Rectal smooth muscle tissue (tissue), 1 donor: ENCODE measurements around the gene KLF11.

Experiments used
- H3K27ac ChIP-seq: one replicate; pipeline ENCODE4 v1.7.0; 2013; ENCODE audit warnings: low read depth, low read length, inconsistent platforms
- H3K27me3 ChIP-seq: one replicate; pipeline ENCODE4 v1.7.0; 2013; ENCODE audit warnings: low read length; ENCODE audit not compliant: control insufficient read depth, insufficient read depth
- H3K36me3 ChIP-seq: one replicate; pipeline ENCODE4 v1.7.0; 2013; ENCODE audit warnings: low read length; ENCODE audit not compliant: control insufficient read depth, insufficient read depth
- H3K4me1 ChIP-seq: one replicate; pipeline ENCODE4 v1.7.0; 2013; ENCODE audit warnings: low read length; ENCODE audit not compliant: control insufficient read depth, insufficient read depth
- H3K4me3 ChIP-seq: one replicate; pipeline ENCODE4 v1.7.0; 2013; ENCODE audit warnings: low read length
- H3K9ac ChIP-seq: one replicate; pipeline ENCODE4 v1.7.0; 2013; ENCODE audit warnings: low read length

KLF11 gene

DNA sequence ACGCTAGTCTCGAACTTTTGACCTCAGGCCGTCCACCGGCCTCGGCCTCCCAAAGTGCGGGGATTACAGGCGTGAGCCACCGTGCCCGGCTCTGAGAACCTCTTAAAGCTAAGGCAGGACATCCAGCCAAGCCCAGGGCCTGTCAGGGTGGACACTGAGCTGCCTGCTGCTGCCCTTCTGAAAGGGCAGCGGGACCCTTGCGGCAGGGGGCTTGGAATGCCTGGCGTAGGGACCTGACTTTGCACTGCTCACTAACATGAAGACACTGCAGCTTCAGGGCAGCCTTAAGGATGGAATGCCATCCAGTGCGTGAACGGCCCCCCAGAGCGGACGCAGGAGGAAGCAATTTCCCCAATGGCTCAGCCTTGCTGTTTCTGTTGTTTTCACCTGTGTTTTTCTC, 27.8 kb downstream of the KLF11 start:
- H3K9ac ChIP-seq, result no peak overlapping the region
- no peaks in the 10 kb centered on the region for H3K4me1 ChIP-seq
- H3K27ac ChIP-seq, result no peak overlapping the region
- no peaks in the 10 kb centered on the region for H3K27me3 ChIP-seq
- H3K4me3 ChIP-seq, result no peak overlapping the region
- no peaks in the 10 kb centered on the region for H3K36me3 ChIP-seq

GRCh38 chr2:10071595-10071994, 28.2 kb downstream of the KLF11 start:
- Histone ChIP-seq H3K27ac (no peak overlapping the region), H3K9ac (no peak overlapping the region), H3K27me3 (no peaks in the 10 kb centered on the region), H3K4me1 (no peaks in the 10 kb centered on the region), H3K36me3 (no peaks in the 10 kb centered on the region), H3K4me3 (no peak overlapping the region)

GRCh38 chr2:10072656-10073480, 29.5 kb downstream of the KLF11 start:
- no peak overlapping the region for H3K27ac ChIP-seq
- H3K4me1 ChIP-seq, result no peaks in the 10 kb centered on the region
- H3K36me3 ChIP-seq, result no peaks in the 10 kb centered on the region
- H3K27me3 ChIP-seq, result no peaks in the 10 kb centered on the region
- no peak overlapping the region for H3K9ac ChIP-seq
- no peak overlapping the region for H3K4me3 ChIP-seq

DNA sequence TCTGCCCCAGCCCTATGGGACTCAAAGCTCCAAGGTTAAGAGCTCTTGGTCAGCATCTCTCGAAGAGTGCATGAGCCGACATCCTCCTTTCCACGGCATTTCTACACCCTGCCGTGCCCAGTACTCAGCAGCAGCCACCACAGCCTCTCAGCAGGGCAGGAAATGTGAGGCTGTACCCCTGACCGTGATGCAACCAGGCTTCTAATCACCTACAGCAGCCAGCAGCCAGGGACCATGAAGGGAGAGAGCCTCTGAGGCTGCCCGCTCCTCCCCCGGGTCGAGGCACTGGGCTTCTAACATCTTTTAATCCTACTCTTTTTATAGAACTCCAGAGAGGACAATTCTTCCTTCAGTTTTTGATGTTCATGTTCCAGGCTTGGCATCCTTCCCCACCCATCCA, 30.4 kb downstream of the KLF11 start:
- Histone ChIP-seq H3K36me3 (no peaks in the 10 kb centered on the region), H3K9ac (no peak overlapping the region), H3K4me3 (no peak overlapping the region), H3K27me3 (no peaks in the 10 kb centered on the region), H3K27ac (no peak overlapping the region), H3K4me1 (peaks cover 3% of the 10 kb centered on the region)

- Histone ChIP-seq H3K36me3 (no peaks in the 10 kb centered on the region), H3K4me3 (no peak overlapping the region), H3K4me1 (peaks cover 3% of the 10 kb centered on the region), H3K27me3 (no peaks in the 10 kb centered on the region), H3K9ac (no peak overlapping the region), H3K27ac (no peak overlapping the region)
Observed at GRCh38 chr2:10075101-10075500, 31.8 kb downstream of the KLF11 start.

DNA sequence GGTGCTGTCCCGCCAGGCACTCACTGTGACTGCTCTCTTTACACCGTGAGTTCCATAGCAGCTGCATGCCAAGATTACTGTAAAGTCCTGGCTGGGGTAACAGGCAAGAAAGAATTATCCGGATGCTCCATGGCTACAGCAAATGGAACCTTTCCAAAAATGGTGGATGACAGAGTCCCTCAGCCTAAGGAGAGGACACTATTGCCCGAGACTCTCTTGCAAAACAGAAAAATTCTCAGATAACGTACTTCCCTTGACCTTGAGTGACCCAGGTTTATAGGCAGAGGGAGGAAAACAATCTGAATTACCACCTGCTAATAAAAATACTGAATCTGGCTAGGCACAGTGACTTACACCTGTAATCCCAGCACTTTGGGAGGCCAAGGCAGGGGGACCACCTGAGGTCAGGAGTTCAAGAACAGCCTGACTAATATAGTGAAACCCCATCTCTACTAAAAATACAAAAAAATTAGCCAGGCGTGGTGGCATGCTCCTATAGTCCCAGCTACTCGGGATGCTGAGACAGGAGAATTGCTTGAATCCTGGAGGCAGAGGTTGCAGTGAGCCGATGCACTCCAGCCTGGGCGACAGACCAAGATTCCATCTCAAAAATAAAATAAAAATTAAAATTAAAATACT, 32.3 kb downstream of the KLF11 start:
- Histone ChIP-seq H3K9ac (no peak overlapping the region), H3K4me3 (no peak overlapping the region), H3K27ac (no peak overlapping the region), H3K27me3 (no peaks in the 10 kb centered on the region), H3K36me3 (no peaks in the 10 kb centered on the region), H3K4me1 (peaks cover 3% of the 10 kb centered on the region)

DNA sequence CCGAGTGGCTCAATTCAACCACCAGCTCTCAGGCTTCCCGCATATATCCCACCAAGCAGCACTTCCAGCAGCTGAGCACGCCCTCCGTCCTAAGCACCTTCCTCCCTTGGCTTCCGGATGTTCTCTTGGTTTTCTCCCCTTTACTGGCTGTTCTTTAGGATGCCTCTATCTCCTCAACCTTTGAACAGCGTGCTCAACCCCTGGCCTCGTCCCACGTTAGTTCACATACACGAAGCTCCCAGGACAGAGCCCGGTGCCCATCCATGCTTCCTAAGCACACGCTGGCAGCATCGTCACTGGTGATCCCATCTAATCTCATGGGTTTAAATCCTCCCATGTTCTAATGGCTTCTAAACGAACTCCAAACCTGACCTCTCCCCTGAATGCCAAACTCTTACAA, 33.2 kb downstream of the KLF11 start:
- Histone ChIP-seq H3K4me1 (peaks cover 5% of the 10 kb centered on the region), H3K4me3 (no peak overlapping the region), H3K27ac (no peak overlapping the region), H3K27me3 (no peaks in the 10 kb centered on the region), H3K9ac (no peak overlapping the region), H3K36me3 (no peaks in the 10 kb centered on the region)

DNA sequence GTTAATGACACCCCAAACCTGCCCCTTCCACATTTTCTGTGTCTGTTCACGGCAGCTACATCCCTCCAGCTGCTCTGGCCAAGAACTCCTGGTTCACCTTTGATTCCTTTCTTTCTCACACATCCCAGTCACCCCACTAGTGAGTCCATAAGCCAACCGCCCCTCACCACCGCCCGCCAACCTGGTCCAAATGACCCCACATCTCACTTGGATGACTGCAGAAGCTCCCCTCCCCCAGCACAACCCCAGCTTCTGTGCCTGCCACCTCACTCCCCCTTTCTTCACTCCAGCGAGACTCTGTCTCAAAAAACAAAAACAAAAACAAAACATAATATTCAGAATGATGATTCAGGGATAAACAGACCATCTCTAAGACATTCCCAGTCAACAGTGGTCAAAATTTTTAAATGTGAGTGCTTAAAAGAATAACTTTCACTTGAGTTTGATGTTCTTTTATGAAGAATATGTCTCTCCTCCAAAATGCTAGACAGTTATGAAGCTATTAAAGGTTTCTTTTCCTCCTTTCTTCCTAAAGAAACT, 33.7 kb downstream of the KLF11 start:
- H3K36me3 ChIP-seq, result no peaks in the 10 kb centered on the region
- peaks cover 5% of the 10 kb centered on the region for H3K4me1 ChIP-seq
- H3K27me3 ChIP-seq, result no peaks in the 10 kb centered on the region
- H3K9ac ChIP-seq, result no peak overlapping the region
- no peak overlapping the region for H3K4me3 ChIP-seq
- no peak overlapping the region for H3K27ac ChIP-seq

- Histone ChIP-seq H3K4me3 (no peak overlapping the region), H3K9ac (no peak overlapping the region), H3K36me3 (no peaks in the 10 kb centered on the region), H3K27me3 (no peaks in the 10 kb centered on the region), H3K27ac (peak overlapping the region; percentile 92), H3K4me1 (peaks cover 5% of the 10 kb centered on the region)
Observed at GRCh38 chr2:10078001-10078400, 34.7 kb downstream of the KLF11 start.

DNA sequence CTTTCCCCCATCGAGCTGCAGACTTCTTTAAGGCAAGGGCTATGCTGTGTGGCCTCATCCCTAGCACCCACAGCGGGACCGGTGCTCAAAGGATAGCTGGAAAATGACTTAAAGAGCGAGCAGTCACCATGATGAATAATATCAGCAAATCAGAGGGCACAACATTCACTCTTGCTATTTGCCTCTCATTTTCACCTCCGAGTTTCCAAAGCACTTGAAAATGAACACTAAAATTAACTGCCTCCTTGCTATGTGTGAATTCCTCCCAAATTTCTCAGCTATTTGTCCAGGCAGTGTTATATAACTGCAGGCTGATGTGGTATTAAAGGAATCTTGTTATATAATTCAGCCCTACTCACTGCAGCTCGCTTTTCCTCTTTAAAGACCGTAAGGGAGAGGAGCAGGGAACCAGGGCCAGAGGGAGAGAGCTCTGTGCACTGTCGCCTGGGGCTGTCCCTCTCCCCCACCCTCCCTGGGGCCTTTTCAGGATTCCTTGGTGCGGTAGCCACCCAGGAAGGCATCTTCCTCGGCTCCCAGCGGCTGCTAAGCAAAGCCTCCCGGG, 35.4 kb downstream of the KLF11 start:
- Histone ChIP-seq H3K4me1 (peaks cover 10% of the 10 kb centered on the region), H3K36me3 (no peaks in the 10 kb centered on the region), H3K4me3 (peak overlapping the region; percentile 70), H3K9ac (no peak overlapping the region), H3K27ac (peak overlapping the region; percentile 92), H3K27me3 (no peaks in the 10 kb centered on the region)

GRCh38 chr2:10079266-10079869, 36.0 kb downstream of the KLF11 start:
- no peaks in the 10 kb centered on the region for H3K36me3 ChIP-seq
- peak overlapping the region; percentile 92 for H3K27ac ChIP-seq
- peaks cover 10% of the 10 kb centered on the region for H3K4me1 ChIP-seq
- no peaks in the 10 kb centered on the region for H3K27me3 ChIP-seq
- H3K4me3 ChIP-seq, result peak overlapping the region; percentile 70
- no peak overlapping the region for H3K9ac ChIP-seq

DNA sequence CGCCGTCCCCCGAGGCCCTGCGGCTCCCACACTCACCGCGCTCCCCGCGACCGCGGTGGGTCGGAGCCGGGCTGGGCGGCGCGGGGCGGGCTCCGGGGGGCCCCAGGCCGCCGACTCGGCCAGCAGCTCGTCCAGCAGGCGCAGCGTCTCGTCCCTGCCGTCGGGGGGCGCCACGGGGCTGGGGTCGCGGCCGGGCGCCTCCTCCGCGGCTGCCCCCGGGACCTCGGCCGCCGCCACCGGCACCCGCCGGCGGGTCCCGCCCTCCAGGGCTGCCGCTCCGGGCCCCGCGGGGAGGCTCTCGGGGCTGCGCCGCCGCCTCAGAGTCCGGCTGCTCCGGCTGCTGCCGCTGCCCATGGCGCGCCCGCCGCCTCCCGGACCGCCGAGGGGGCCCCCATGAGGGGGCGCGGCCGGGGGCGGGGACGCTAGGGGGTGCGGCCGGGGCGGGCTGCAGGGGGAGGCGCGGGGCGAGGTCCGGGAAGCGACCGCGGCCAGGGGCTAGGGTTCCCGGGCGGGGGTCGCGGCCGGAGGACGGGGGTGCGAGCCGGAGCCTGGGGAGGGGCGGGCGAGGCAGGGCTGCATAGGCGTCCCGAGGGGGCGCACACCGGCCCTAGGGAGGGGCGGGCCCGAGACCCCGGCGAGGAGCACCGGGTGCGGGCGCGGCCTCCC, 36.7 kb downstream of the KLF11 start, which contains the start of gene CYS1:
Gene CYS1, minus strand, starts transcription at position 542 of the 666 bp plus-strand sequence. Its CDS starts 188 bp downstream, at position 354.
- H3K36me3 ChIP-seq, result no peaks in the 10 kb centered on the region
- H3K4me3 ChIP-seq, result peak within 1 kb of the TSS; percentile 70
- no peaks in the 10 kb centered on the region for H3K27me3 ChIP-seq
- H3K27ac ChIP-seq, result peak within 1 kb of the TSS; percentile 92
- peaks cover 10% of the 10 kb centered on the region for H3K4me1 ChIP-seq
- H3K9ac ChIP-seq, result no peak within 1 kb of the TSS
